Activated gamma-delta T cell (primary cell): ENCODE data around the gene RNF103.
A peak's percentile ranks its signal among the peaks of the same experiment; 100 is the strongest.
"Not testable (repeated sequence)": the region's sequence is repeated elsewhere in the genome, so short reads cannot be mapped to it uniquely, and the experiment has no call there.

Source experiments
- DNase-seq: peaks from one replicate; lab custom pipeline; 2025; lab: John Stamatoyannopoulos, UW
- total RNA-seq, 2 donors: gene quantifications; one replicate each; lab custom pipeline; 2026; lab: John Stamatoyannopoulos, UW

Gene RNF103, protein sequence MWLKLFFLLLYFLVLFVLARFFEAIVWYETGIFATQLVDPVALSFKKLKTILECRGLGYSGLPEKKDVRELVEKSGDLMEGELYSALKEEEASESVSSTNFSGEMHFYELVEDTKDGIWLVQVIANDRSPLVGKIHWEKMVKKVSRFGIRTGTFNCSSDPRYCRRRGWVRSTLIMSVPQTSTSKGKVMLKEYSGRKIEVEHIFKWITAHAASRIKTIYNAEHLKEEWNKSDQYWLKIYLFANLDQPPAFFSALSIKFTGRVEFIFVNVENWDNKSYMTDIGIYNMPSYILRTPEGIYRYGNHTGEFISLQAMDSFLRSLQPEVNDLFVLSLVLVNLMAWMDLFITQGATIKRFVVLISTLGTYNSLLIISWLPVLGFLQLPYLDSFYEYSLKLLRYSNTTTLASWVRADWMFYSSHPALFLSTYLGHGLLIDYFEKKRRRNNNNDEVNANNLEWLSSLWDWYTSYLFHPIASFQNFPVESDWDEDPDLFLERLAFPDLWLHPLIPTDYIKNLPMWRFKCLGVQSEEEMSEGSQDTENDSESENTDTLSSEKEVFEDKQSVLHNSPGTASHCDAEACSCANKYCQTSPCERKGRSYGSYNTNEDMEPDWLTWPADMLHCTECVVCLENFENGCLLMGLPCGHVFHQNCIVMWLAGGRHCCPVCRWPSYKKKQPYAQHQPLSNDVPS
- 55.3 to 60.0 reads per million in 2 donors for total RNA-seq

DNA sequence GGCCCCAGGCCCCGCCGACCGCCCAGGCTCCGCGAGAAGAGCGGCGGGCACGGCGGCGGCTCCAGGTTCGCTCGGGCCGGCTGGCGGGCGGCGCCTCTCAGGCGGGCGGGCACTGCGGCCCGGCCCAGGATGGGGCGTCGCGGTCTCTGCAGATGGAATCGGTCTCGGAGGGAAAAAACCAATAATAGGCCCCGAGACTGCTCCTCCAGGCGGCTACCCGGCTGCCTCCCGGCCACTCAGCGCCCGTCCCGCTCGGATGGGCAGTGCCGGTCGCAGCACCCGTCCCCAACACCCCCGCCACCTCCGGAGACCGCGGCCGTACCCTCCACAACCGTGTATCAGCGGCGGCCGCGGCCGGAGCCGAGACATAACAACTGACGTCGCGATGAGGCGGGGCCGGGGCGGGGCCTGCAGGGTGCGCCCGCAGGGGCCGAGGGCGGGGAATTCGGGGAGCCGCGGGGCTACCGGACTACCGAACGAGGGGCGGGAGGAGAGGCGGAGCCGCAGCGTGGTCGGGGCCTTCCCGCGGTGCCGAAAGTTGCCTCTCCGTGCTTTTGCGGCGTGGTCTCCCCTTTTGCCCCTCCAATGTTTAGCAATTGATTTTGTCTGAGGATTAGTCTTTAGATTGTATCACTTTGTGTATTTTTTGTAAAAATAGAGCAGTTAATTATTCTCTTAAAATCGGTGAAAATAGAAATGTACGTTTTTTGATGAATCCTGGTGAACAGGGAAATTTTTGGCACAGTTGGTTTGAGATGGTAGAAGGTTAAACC, at the start of gene RNF103:
RNF103 (minus strand) TSS at position 372 of the 773 bp plus-strand sequence. CDS start 979 bp downstream, outside the sequence.
- DNase-seq: peak; percentile 87

- DNase-seq: no peak
Measured at GRCh38 chr2:86673011-86673410, 49.3 kb upstream of the RNF103 start.

DNA sequence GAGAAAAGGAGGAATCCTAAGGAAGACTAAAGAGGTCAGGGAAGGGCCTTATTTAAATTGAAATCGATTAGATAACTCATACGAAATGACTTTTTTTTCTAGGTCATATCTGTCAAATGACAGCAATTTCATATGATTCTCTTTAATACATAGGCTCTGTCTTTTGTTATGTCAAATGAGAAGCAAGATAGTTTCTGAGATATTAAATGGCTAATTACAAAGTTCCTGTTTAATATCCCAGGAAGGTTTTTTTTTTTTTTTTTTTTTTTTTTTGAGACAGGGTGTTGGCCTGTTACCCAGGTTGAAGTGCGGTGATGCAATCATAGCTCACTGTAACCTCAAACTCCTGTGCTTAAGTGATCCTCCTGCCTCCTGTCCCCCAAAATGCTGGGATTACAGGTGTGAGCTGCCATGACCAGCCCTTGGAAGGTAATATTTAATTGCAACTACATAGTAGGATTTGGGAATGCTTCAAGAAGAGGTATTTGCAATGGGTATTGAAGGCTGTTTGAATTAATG, 48.4 kb upstream of the RNF103 start:
- DNase-seq: no peak

DNA sequence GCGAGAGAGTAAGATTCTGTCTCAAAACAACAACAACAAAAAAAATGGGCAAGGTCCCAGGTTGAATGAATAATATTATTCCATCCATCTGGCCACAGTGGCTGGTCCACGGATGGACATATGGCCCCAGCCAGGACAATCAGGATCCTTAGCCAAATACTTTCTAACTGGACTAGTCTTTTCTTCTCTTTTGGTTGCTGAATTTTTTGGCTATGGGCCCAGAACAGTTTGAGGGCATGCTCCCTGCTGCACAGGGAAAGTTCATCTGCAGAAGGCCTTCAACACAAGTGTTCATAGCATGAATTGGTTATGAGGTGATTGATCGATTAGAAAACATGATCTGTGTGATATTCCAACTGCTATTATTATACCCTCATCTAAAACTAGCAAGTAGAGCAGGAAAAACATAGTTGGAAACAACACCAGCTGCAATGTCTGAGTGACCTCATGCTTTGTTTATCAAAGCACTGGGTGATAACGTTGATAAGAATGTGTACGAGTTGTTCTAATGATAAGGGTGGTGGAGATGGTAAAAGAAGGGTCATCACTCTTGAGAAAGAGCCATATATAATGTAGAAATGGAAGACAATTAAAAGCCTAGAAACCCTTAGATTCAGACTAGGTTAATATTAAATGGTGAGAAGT, 47.8 kb upstream of the RNF103 start:
- DNase-seq: no peak

DNA sequence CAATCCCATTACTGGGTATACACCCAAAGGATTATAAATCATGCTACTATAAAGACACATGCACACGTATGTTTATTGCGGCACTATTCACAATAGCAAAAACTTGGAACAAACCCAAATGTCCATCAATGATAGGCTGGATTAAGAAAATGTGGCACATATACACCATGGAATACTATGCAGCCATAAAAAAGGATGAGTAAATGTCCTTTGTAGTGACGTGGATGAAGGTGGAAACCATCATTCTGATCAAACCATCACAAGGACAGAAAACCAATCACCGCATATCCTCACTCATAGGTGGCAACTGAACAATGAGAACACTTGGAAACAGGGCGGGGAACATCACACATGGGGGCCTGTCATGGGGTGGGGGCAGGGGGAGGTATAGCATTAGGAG, 45.7 kb upstream of the RNF103 start:
- not testable (repeated sequence) for DNase-seq

- DNase-seq: no peak
Measured at GRCh38 chr2:86661333-86661732, 37.7 kb upstream of the RNF103 start.

DNA sequence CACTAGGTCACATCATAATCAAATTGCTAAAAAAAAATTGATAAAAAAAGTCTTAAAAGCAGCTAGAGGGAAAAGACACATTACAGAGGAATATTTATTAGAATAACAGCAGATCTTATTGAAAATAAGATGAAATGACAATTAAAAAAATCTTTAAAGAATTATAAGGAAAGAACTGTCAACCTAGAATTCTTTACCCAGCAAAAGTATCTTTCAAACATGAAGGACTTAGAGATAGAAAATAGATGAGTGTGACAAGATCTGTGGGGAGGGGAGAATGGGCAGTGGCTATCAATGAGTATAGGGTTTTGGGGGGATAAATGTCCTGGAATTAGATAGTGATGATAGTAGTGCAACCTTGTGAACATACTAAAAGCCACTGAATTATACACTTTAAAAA, 26.5 kb upstream of the RNF103 start:
- no peak for DNase-seq

- no peak for DNase-seq
Measured at GRCh38 chr2:86649119-86649947, 25.7 kb upstream of the RNF103 start.

- no peak for DNase-seq
Measured at GRCh38 chr2:86648681-86649080, 25.0 kb upstream of the RNF103 start.

GRCh38 chr2:86646865-86647264, 23.2 kb upstream of the RNF103 start:
- DNase-seq: no peak

DNA sequence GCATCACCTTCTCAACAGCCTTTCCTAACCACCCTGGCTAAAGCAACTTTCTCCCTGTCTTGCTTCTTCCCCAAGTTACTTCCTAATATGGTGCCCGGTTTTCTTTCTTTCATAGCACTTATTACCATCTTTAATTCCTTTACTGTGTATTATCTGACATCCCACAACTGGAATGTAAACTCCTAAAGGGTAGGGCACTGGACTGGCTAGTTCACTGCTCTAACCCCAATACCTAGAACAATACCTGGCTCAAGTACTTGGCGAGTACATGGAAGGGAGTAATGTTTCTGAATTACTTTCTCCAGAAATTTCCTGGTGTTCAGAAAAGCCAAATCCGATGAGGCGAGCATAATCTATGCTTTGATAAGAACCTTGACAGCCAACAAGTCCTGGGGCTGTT, 22.7 kb upstream of the RNF103 start:
- DNase-seq: no peak

DNA sequence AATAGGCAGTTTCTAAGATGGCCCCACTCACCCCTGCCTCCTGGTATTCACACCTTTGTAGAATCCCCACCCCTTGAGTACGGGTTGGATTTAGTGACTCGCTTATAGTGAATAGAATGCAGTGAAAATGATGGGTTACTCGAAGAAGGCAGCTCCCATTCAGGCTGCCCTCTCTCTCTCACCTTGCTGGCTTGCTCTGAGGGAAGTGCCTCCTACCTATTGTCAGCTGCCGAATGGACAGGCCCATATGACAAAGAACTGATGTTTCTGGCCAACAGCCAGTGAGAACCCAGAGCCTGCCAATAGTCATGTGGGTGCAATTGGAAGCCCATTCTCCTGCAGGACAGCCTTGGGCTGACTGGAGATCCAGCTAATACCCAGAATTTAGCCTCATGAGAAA, 22.1 kb upstream of the RNF103 start:
- no peak for DNase-seq

- no peak for DNase-seq
Measured at GRCh38 chr2:86638712-86639111, 15.0 kb upstream of the RNF103 start.

- DNase-seq: no peak
Measured at GRCh38 chr2:86636842-86637241, 13.2 kb upstream of the RNF103 start.

DNA sequence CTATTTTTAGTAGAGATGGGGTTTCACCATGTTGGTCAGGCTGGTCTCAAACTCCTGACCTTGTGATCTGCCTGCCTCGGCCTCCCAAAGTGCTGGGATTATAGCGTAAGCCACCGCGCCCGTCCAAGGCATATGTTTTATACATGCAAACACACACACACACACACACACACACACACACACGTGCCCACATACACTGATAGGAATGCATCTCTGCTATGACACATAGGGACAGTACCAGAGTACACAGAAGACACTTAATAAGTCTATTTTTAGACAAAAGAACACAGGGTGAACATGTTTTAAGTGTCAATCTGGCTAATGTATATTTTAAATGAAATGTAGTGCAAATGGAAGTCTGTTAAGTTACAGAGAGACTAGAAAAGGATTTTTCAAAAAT, 10.7 kb upstream of the RNF103 start:
- DNase-seq: no peak

- DNase-seq: no peak
Measured at GRCh38 chr2:86633155-86633651, 9.5 kb upstream of the RNF103 start.

- DNase-seq: no peak
Measured at GRCh38 chr2:86632672-86633071, 9.0 kb upstream of the RNF103 start.

- DNase-seq: no peak
Measured at GRCh38 chr2:86631846-86632485, 8.3 kb upstream of the RNF103 start.

DNA sequence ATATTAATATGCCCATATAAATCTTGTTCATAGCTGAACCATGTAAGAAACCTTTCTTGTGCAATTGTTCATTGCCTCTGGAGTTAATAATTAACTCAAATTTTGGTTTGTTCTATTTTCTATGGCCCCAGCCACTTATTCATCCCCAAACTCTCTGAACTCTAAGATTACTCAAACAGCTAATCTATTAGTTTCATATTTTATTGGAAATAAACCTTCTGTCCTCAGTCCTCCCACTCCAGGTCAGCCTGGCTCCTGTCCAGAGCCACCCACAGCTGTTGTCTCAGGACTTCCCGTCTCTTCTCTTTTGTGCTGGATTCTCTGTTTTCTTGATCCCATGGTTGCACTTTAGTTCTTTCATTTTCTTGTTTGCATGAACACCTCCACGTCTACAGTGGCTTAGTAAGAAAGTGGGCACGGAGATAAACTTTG, 4.4 kb upstream of the RNF103 start:
- DNase-seq: no peak

GRCh38 chr2:86627550-86627949, 3.9 kb upstream of the RNF103 start:
- DNase-seq: no peak
